GM18520 (cell line): ENCODE results near the gene FBRSL1.
"Not testable (repeated sequence)": the region's sequence is repeated elsewhere in the genome, so short reads cannot be mapped to it uniquely, and the experiment has no call there.

Experiments used
- ATAC-seq: cut with Tn5 transposase; IDR thresholded peaks from one replicate; pipeline ENCODE4 v1.9.1; 2021; ENCODE audit not compliant: unreplicated experiment

The FBRSL1 gene

GRCh38 chr12:132453361-132454192 lies 36.4 kb upstream of the FBRSL1 start:
- no peak for ATAC-seq

- ATAC-seq: no peak
Observed at GRCh38 chr12:132454193-132454932, 35.6 kb upstream of the FBRSL1 start.

GRCh38 chr12:132454933-132455418 lies 35.0 kb upstream of the FBRSL1 start:
- ATAC-seq: no peak

- no peak for ATAC-seq
Observed at GRCh38 chr12:132455565-132455964, 34.4 kb upstream of the FBRSL1 start.

- no peak for ATAC-seq
Observed at GRCh38 chr12:132456186-132456943, 33.6 kb upstream of the FBRSL1 start.

- no peak for ATAC-seq
Observed at GRCh38 chr12:132456944-132457495, 32.9 kb upstream of the FBRSL1 start.

- no peak for ATAC-seq
Observed at GRCh38 chr12:132458441-132458840, 31.5 kb upstream of the FBRSL1 start.

GRCh38 chr12:132458846-132459641 lies 30.9 kb upstream of the FBRSL1 start:
- no peak for ATAC-seq

GRCh38 chr12:132460571-132460970 lies 29.4 kb upstream of the FBRSL1 start:
- no peak for ATAC-seq

GRCh38 chr12:132461526-132461925 lies 28.4 kb upstream of the FBRSL1 start:
- ATAC-seq: no peak

- no peak for ATAC-seq
Observed at GRCh38 chr12:132462788-132463187, 27.2 kb upstream of the FBRSL1 start.

- not testable (repeated sequence) for ATAC-seq
Observed at GRCh38 chr12:132463284-132463924, 26.5 kb upstream of the FBRSL1 start.

- ATAC-seq: not testable (repeated sequence)
Observed at GRCh38 chr12:132464304-132464703, 25.6 kb upstream of the FBRSL1 start.

- ATAC-seq: no peak
Observed at GRCh38 chr12:132464820-132465219, 25.1 kb upstream of the FBRSL1 start.

GRCh38 chr12:132465269-132466190 lies 24.4 kb upstream of the FBRSL1 start:
- no peak for ATAC-seq

GRCh38 chr12:132466241-132467201 lies 23.4 kb upstream of the FBRSL1 start:
- no peak for ATAC-seq

- no peak for ATAC-seq
Observed at GRCh38 chr12:132467511-132467910, 22.4 kb upstream of the FBRSL1 start.

- ATAC-seq: no peak
Observed at GRCh38 chr12:132469423-132469822, 20.5 kb upstream of the FBRSL1 start.
